LHCN-M2 (cell line): ENCODE results near the gene GALNT9. TPM values are rescaled to one million over a fixed set of nuclear protein-coding genes. Genes with fewer than 3 reads are reported as not detected.
"Not testable (repeated sequence)": the region's sequence is repeated elsewhere in the genome, so short reads cannot be mapped to it uniquely, and the experiment has no call there.

Source experiments
- DNase-seq: peaks from one replicate; pipeline ENCODE4 v3.0.0-alpha.2; 2012; ENCODE audit warnings: low read depth
- polyA plus RNA-seq: library from polyadenylated mRNA; unstranded; fragments of >200 nt; gene quantifications from one replicate; pipeline ENCODE4 v1.2.1, GENCODE V29; 2012; ENCODE audit warnings: missing spikeins
- total RNA-seq: library from RNA; depleted of rRNA; stranded (reverse); fragments of >200 nt; gene quantifications from 2 replicates; pipeline ENCODE4 v1.2.3, GENCODE V29; 2014; rRNA removed

GALNT9 gene
- 0.63 and 0.64 TPM in 2 replicates for total RNA-seq
- polyA plus RNA-seq: 0.04 TPM

- no peak for DNase-seq
These were observed at the start of gene GALNT9 for GRCh38 chr12:132329036-132329719. GALNT9 (minus strand) TSS chr12:132329589; CDS start chr12:132329203, 386 bp downstream.

DNA sequence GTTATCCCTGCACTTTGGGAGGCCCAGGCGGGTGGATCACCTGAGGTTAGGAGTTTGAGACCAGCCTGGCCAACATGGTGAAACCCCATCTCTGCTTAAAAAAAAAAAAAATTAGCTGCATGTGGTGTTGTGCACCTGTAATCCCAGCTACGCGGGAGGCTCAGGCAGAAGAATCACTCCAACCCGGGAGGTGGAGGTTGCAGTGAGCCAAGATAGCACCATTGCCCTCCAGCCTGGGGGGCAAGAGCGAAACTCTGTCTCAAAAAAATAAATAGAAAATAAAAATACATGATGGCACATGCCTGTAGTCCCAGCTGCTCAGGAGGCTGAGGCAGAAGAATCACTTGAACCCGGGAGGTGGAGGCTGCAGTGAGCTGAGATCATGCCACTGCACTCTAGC, 49.7 kb upstream of the GALNT9 start:
- not testable (repeated sequence) for DNase-seq

- no peak for DNase-seq
These were observed 47.8 kb upstream of the GALNT9 start for GRCh38 chr12:132377147-132377546.

GRCh38 chr12:132376464-132376830, 47.1 kb upstream of the GALNT9 start:
- no peak for DNase-seq

- no peak for DNase-seq
These were observed 46.5 kb upstream of the GALNT9 start for GRCh38 chr12:132375747-132376463.

- DNase-seq: no peak
These were observed 45.4 kb upstream of the GALNT9 start for GRCh38 chr12:132374612-132375445.

GRCh38 chr12:132373901-132374611, 44.7 kb upstream of the GALNT9 start:
- no peak for DNase-seq

GRCh38 chr12:132367852-132368251, 38.5 kb upstream of the GALNT9 start:
- no peak for DNase-seq

DNA sequence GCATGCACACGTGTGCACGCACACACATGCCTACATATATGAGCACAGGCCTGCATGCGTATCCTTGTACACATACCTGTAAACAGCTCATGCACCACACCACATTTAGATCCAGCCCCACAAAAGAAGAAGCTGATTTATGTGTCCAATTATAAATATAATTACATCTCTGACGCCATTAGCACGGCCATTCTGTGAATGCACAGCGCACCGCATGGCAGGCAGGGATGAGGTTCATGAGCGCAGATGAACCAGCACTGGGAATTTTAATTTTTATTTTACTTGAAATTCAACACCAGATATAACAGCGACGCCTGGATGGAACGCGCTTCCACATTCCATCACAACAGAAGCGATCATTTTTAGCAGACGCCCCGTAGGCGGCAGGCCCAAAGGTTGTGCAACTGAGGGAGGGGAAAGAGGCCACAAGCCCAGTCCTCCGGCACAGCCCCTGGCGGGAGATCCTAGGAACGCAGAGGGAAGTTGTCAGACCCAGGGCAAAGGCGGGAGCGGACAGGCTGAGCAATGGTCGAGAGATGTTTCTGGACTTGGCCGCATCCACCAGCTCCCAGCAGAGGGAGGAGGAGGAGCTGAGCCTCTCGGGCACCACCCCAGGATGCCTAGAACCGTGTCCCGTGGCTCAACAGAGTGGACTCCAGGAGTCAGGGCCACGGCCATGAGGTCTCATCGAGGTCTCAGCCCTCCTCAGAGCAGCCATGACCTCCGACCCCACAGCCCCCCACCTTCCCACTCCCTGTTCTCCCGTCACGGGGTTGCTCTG, 37.9 kb upstream of the GALNT9 start:
- no peak for DNase-seq

DNA sequence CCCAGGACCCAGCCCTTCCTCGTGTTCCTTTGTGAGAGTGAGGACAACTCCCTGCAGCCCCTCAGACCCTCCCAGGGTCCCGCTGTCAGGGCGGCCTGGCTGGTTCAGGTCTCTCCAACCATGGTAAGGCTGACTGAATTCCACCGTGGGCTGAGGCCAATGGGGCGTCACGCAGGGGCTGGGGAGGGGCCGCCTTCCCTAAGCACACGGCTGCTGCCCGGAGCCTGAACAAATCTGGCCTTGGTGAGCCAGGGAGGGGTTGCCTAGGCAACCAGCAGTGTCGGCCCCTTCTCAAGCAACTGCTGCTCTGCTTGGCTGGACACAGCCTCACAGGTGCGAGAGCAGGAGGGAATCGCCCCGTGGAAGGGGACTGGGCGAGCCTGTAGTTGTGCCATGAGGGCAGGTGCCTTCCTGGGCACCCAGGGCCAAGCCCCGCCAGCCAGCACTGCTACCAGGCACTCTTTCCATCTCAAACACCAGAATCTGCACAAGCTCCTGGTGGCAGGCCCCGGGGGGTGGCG, 37.0 kb upstream of the GALNT9 start:
- DNase-seq: no peak

- DNase-seq: no peak
These were observed 35.8 kb upstream of the GALNT9 start for GRCh38 chr12:132365226-132365625.

DNA sequence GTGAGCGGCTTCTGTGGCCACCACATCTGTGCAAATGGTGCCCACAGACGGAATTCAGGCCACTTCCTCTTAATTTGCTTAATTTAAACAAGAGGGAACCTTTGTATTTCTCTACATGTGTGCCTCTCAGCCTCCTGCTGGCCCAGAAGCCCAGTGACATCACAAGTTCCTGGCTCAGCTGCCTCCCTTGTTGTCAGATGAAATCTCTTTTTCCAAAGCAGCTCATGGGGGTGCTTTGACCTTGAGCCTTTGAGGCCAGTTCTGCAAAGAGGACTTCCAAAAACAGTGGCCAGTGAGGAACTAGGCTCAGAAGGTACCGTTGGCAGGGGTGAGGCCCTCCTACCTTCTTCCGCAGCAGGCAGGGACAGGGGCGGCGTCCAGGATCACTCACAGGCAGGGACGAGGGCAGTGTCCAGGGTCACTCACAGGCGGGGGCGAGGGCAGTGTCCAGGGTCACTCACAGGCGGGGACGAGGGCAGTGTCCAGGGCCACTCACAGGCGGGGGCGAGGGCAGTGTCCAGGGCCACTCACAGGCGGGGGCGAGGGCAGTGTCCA, 35.0 kb upstream of the GALNT9 start:
- no peak for DNase-seq

DNA sequence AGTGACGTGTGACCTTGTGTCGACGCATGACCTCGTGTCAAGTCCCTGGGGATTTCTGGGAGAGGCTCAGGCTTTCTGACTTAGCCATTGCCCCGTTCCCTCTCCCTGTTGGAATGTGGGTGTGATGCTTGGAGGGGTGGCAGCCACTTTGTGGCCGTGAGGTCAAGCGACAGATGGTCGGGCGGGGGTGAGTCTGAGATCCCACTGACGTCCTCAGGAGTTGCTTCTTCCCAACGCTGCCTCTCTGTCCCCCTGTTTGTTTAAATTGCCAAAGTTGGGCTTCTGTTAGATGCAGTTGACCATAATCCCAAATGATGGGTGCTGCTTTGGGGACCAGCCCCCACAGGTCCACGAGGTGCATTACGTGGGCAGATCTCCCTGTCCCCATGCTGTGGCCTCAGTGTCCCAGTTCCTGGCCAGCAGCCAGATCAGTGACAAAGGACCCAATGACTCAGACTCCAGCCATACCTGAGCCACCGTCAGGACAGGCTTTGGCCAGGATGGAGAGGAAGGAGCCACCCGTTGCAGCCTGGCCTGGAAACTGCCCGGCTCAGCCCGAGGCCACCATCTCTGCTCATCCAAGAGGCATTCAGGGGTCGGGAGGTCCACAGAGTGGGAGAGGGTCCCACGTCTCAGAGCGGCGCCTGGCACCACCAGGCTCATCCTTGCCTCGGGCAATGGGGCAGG, 34.4 kb upstream of the GALNT9 start:
- no peak for DNase-seq

GRCh38 chr12:132362996-132363660, 33.7 kb upstream of the GALNT9 start:
- DNase-seq: no peak

DNA sequence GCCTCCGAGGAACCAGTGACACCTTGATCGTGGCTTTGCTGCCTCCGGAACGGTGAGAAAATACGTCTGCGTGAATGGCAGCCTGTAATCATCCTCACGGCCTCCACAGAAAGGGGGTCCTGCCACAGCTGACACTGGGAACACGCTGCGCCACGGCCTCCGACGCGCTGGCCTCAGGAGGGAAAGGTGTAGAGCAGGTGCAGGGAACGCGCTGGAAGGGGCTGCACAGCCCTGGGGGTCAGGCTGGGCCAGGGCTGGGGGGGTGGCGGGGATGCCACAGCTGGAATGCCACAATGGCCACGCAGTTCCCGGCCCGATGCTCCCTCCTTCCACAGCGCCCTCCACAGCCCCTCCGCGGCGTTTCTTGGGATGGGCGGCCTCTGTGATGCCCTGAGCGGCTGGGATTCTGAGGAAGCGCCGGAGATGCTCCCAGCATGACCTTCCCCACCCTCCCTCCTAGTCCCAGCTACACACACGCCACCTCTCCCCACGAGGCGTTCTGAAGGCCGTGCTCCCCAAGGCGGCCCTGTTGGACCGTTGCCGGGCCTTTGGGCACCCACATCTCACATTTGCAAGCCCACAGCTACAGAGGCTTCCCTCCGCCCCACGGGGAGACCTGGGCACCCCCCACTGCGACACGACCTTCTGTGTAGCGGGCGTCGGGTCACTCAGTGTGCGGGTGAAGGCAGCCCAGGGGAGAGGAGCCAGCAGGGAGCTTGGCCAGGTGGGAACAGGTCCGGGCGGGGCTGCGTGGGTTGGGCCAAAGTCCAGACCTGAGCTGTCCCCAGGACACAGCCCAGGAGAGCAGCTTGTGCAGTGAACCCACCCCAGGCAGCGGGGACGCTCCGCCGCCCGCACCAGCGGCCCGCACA, 31.8 kb upstream of the GALNT9 start:
- DNase-seq: no peak

DNA sequence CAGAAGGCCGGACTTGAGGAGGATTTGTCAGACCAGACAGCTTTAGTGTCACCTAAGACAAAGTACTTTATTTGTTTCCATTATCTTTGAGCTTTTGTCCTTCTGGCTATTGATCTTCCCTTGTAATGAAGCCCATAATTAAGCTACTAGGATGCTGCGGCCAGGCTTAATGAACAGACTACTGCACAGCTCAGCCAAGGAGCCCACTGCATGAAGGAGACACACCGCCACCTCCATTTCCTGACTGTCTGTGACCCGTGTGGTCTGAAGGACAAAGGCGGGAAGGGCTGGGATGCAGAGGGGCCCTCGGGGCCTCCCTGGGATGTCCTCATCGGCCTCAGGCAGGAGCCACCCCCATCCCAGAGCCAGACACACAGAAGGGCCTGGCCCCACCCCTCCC, 31.0 kb upstream of the GALNT9 start:
- no peak for DNase-seq

DNA sequence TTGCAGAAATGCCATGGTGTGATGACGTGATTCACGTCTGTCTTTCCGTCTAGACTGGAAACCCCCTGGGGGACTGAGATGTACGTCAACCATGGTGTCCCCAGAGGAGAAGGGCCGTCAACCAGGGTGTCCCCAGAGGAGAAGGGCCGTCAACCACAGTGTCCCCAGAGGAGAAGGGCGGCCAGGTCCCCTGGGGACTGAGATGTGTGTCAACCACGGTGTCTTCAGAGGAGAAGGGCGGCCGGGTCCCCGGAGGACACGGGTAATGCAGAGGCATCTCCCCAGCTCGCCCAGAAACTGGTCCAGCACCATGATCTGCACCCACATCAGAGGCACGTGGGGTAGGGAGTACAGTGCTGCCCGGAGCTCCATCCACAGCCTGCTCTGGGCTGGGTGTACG, 30.6 kb upstream of the GALNT9 start:
- no peak for DNase-seq

DNA sequence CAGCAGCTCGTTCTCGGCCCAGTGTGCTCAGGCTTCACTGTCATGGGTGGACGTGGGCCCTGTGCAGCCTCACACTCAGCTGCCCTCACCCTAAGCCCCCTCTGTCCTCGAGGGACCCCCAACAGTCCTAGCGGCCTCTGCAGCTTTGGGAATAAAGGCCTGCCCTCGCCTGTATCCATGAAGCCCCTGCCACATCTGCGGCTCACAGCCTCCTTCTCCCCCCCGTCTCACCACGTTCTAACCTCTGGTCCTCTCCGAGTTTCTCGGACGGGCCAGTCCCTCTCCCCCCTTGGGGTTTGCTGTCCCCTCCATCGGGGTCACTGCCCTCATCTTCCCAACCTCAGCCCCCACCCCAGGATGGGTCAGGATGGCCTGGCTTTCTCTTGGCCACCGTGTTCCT, 30.2 kb upstream of the GALNT9 start:
- DNase-seq: no peak
